ENCODE data around the gene CLEC11A. TPM values are rescaled to one million over a fixed set of nuclear protein-coding genes. Genes with fewer than 3 reads are reported as not detected.

The CLEC11A gene
- total RNA-seq, 1 experiment from 2014 or later, result 1.1 TPM

- H3K4me1 Mint-ChIP-seq (ENCODE audit: low read depth, unreplicated experiment), result no peaks in the 10 kb centered on the region
- no peaks in the 10 kb centered on the region for H3K9me3 ChIP-seq
- intact Hi-C loops (cut with micrococcal nuclease; ENCODE audit: unreplicated experiment), result no loop called here
- ChIA-PET CTCF (no interaction called here), POLR2A (no interaction called here)
- H3K27me3 Mint-ChIP-seq (ENCODE audit: insufficient read depth, unreplicated experiment), result peaks cover 58% of the 10 kb centered on the region
- H3K36me3 ChIP-seq (ENCODE audit: control insufficient read depth, insufficient read depth, low read length), result no peaks in the 10 kb centered on the region
- H3K27me3 ChIP-seq (replicated peaks; ENCODE audit: control insufficient read depth, insufficient read depth, low read length), result peaks cover 2% of the 10 kb centered on the region
- TF ChIP-seq CTCF (IDR thresholded peaks at IDR 0.05; ENCODE audit: insufficient read depth in 1 of 2, low read depth in 1 of 2, low read length in 1 of 2, severe bottlenecking in 1 of 2, unreplicated experiment in 1 of 2), result no peak
- BruUV-seq (replicated peaks), result no TSS peak
- DNase-seq, result no peak
- no peak overlapping the region for H3K27ac Mint-ChIP-seq (ENCODE audit: unreplicated experiment)
- H3K4me3 Mint-ChIP-seq (ENCODE audit: unreplicated experiment), result no peak overlapping the region
- H3K4me1 ChIP-seq, result no peaks in the 10 kb centered on the region
- no peak overlapping the region for H3K4me3 ChIP-seq (ENCODE audit: low read depth, low read length)
- H3K9me3 Mint-ChIP-seq (ENCODE audit: unreplicated experiment), result no peaks in the 10 kb centered on the region
- H3K36me3 Mint-ChIP-seq (ENCODE audit: insufficient read depth, unreplicated experiment), result no peaks in the 10 kb centered on the region
These were observed 6.8 kb upstream of the CLEC11A start for GRCh38 chr19:50716178-50717025.

GRCh38 chr19:50717026-50717723, 6.0 kb upstream of the CLEC11A start:
- H3K4me3 ChIP-seq (ENCODE audit: low read depth, low read length), result no peak overlapping the region
- H3K9me3 ChIP-seq, result no peaks in the 10 kb centered on the region
- H3K4me1 ChIP-seq, result no peaks in the 10 kb centered on the region
- H3K36me3 ChIP-seq (ENCODE audit: control insufficient read depth, insufficient read depth, low read length), result no peaks in the 10 kb centered on the region
- Mint-ChIP-seq H3K9me3 (ENCODE audit: unreplicated experiment) (no peaks in the 10 kb centered on the region), H3K27ac (ENCODE audit: unreplicated experiment) (no peak overlapping the region), H3K27me3 (ENCODE audit: insufficient read depth, unreplicated experiment) (peaks cover 60% of the 10 kb centered on the region), H3K4me1 (ENCODE audit: low read depth, unreplicated experiment) (no peaks in the 10 kb centered on the region), H3K4me3 (ENCODE audit: unreplicated experiment) (peak overlapping the region; percentile 53), H3K36me3 (ENCODE audit: insufficient read depth, unreplicated experiment) (no peaks in the 10 kb centered on the region)
- no TSS peak for BruUV-seq (replicated peaks)
- CTCF ChIA-PET, result no interaction called here
- TF ChIP-seq CTCF (IDR thresholded peaks at IDR 0.05; ENCODE audit: insufficient read depth in 1 of 2, low read depth in 1 of 2, low read length in 1 of 2, severe bottlenecking in 1 of 2, unreplicated experiment in 1 of 2), result no peak
- POLR2A ChIA-PET, result no interaction called here
- intact Hi-C loops (cut with micrococcal nuclease; ENCODE audit: unreplicated experiment), result no loop called here
- H3K27me3 ChIP-seq (replicated peaks; ENCODE audit: control insufficient read depth, insufficient read depth, low read length), result peaks cover 2% of the 10 kb centered on the region
- DNase-seq, result no peak

GRCh38 chr19:50717891-50718254, 5.3 kb upstream of the CLEC11A start:
- Histone ChIP-seq H3K36me3 (ENCODE audit: control insufficient read depth, insufficient read depth, low read length) (no peaks in the 10 kb centered on the region), H3K9me3 (no peaks in the 10 kb centered on the region), H3K27me3 (replicated peaks; ENCODE audit: control insufficient read depth, insufficient read depth, low read length) (peaks cover 2% of the 10 kb centered on the region), H3K4me1 (no peaks in the 10 kb centered on the region), H3K4me3 (ENCODE audit: low read depth, low read length) (no peak overlapping the region)
- no TSS peak for BruUV-seq (replicated peaks)
- intact Hi-C loops (cut with micrococcal nuclease; ENCODE audit: unreplicated experiment), result no loop called here
- Mint-ChIP-seq H3K4me1 (ENCODE audit: low read depth, unreplicated experiment) (peaks cover under 1% of the 10 kb centered on the region), H3K36me3 (ENCODE audit: insufficient read depth, unreplicated experiment) (no peaks in the 10 kb centered on the region), H3K27me3 (ENCODE audit: insufficient read depth, unreplicated experiment) (peaks cover 56% of the 10 kb centered on the region), H3K4me3 (ENCODE audit: unreplicated experiment) (peak overlapping the region; percentile 53), H3K27ac (ENCODE audit: unreplicated experiment) (no peak overlapping the region), H3K9me3 (ENCODE audit: unreplicated experiment) (no peaks in the 10 kb centered on the region)
- ChIA-PET POLR2A (no interaction called here), CTCF (no interaction called here)
- TF ChIP-seq CTCF (IDR thresholded peaks at IDR 0.05; ENCODE audit: insufficient read depth in 1 of 2, low read depth in 1 of 2, low read length in 1 of 2, severe bottlenecking in 1 of 2, unreplicated experiment in 1 of 2), result no peak
- DNase-seq, result no peak
